Suprapubic skin (tissue), 3 donors: ENCODE results near the gene ITGB3BP.

Experiments used
- POLR2AphosphoS5 ChIP-seq, 3 donors: sonication (generic); formaldehyde crosslinking; IDR thresholded peaks; one replicate each; pipeline ENCODE4 v1.6.1; 2017; ENCODE audit warnings: antibody characterized with exemption in 3 of 3
- TF ChIP-seq, protein P1 (sequence below), 2 donors: fragments of 200-600 bp in 1 of 2; fragments of 450-650 bp in 1 of 2; sonication (generic) in 1 of 2; IDR thresholded peaks; one replicate each; pipeline ENCODE4 v1.5.1; 2016 to 2019; ENCODE audit warnings: antibody characterized with exemption in 2 of 2, mild to moderate bottlenecking in 1 of 2, moderate library complexity in 1 of 2

GRCh38 chr1:63537940-63538339, 14.9 kb upstream of the ITGB3BP start:
- TF ChIP-seq, protein P1, sequence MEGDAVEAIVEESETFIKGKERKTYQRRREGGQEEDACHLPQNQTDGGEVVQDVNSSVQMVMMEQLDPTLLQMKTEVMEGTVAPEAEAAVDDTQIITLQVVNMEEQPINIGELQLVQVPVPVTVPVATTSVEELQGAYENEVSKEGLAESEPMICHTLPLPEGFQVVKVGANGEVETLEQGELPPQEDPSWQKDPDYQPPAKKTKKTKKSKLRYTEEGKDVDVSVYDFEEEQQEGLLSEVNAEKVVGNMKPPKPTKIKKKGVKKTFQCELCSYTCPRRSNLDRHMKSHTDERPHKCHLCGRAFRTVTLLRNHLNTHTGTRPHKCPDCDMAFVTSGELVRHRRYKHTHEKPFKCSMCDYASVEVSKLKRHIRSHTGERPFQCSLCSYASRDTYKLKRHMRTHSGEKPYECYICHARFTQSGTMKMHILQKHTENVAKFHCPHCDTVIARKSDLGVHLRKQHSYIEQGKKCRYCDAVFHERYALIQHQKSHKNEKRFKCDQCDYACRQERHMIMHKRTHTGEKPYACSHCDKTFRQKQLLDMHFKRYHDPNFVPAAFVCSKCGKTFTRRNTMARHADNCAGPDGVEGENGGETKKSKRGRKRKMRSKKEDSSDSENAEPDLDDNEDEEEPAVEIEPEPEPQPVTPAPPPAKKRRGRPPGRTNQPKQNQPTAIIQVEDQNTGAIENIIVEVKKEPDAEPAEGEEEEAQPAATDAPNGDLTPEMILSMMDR (IDR thresholded peaks at IDR 0.05), result peak in 1 of 2 donors; percentile 16
- no peak for TF ChIP-seq POLR2AphosphoS5 (IDR thresholded peaks at IDR 0.05)
